ENCODE measurements around the gene CHRM2. TPM values are rescaled to one million over a fixed set of nuclear protein-coding genes. Genes with fewer than 3 reads are reported as not detected.

Gene CHRM2
- total and polyA plus RNA-seq, 2 of the 8 experiments (the other 6 are each of a cell fraction or from before 2014, with no cell fraction given): 0.17 to 0.32 TPM

DNA sequence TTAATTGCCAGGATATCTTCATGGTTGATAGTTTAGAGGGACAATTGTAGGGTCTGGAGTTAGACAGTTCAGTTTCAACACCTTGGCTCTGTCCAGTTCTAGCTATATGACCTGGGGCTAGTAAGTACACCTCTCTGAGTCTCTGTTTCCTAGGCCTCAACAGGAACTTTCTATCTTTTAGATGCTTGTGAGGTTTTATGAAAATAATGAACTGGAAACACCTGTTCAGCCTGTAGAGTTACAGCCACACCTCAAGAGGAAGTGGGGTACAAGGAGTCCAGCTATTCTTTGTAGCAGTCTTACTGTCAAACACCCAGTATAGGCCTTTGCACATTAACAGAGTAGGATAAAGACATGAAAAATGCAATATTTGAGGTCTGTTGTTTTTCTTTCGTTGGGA, 73.4 kb downstream of the CHRM2 start:
- ChIA-PET CTCF (ENCODE audit: partially characterized antibody) (interaction anchor here (0.8 kb wide), 1 partner anchor 21 kb away, joined by 3 read pairs; no protein-coding TSS in a partner anchor), POLR2A (ENCODE audit: partially characterized antibody) (no interaction called here)
- Histone ChIP-seq H2AFZ (ENCODE audit: low read length) (no peak overlapping the region), H3K56ac (replicated peaks; ENCODE audit: insufficient read length, low read depth, low read length) (no peak overlapping the region), H3K23me2 (ENCODE audit: low read depth, low read length) (no peaks in the 10 kb centered on the region), H3K4me2 (ENCODE audit: insufficient read depth in 1 of 2, low read depth in 2 of 2, low read length in 2 of 2) (no peak overlapping the region), H4K8ac (ENCODE audit: extremely low read depth, insufficient read depth, low read length) (no peak overlapping the region), H2BK12ac (ENCODE audit: low read depth, low read length) (no peak overlapping the region), H3K18ac (ENCODE audit: extremely low read depth, low read length) (no peak overlapping the region), H3K79me2 (ENCODE audit: control insufficient read depth in 1 of 2, insufficient read depth in 2 of 2, low read length in 2 of 2) (no peaks in the 10 kb centered on the region), H2BK15ac (ENCODE audit: low read length) (no peak overlapping the region), H3K36me3 (ENCODE audit: control insufficient read depth in 2 of 4, insufficient read depth in 4 of 4, low read length in 3 of 4) (no peaks in the 10 kb centered on the region), H2BK20ac (ENCODE audit: low read length) (no peak overlapping the region), H2BK120ac (replicated peaks; ENCODE audit: low read depth, low read length) (no peak overlapping the region), H3K27me3 (replicated peaks in 1 of 4; ENCODE audit: control insufficient read depth in 3 of 4, extremely low read depth in 1 of 4, insufficient read depth in 3 of 4, low read length in 3 of 4) (no peaks in the 10 kb centered on the region), H2AK5ac (ENCODE audit: low read depth, low read length) (no peak overlapping the region), H2BK5ac (ENCODE audit: low read depth, low read length) (no peak overlapping the region), H3K4ac (replicated peaks; ENCODE audit: insufficient read length, low read depth, low read length) (no peak overlapping the region), H4K91ac (replicated peaks; ENCODE audit: insufficient read length, low read length) (no peak overlapping the region), H3K9me3 (ENCODE audit: insufficient read depth in 2 of 2, low read depth in 1 of 2, low read length in 1 of 2) (no peaks in the 10 kb centered on the region), H3K9ac (replicated peaks in 1 of 4; ENCODE audit: extremely low read depth in 1 of 4, low read depth in 3 of 4, low read length in 3 of 4) (no peak overlapping the region), H3K79me1 (ENCODE audit: low read depth, low read length) (no peaks in the 10 kb centered on the region), H3K23ac (ENCODE audit: insufficient read length) (no peak overlapping the region), H3K14ac (ENCODE audit: insufficient read length) (no peak overlapping the region), H4K5ac (ENCODE audit: insufficient read length, low read depth, low read length) (no peak overlapping the region), H3K4me1 (replicated peaks in 1 of 4; ENCODE audit: control insufficient read depth in 3 of 4, insufficient read depth in 4 of 4, low read length in 3 of 4) (peaks cover 0 to 3% (median under 1%) of the 10 kb centered on the region in 4 experiments; a peak in 3 of 7 replicates), H3K27ac (ENCODE audit: low read depth, low read length) (no peak overlapping the region), H3K4me3 (ENCODE audit: extremely low read depth in 1 of 4, insufficient read depth in 2 of 4, low read depth in 3 of 4, low read length in 4 of 4) (no peak overlapping the region), H4K20me1 (replicated peaks in 1 of 2; ENCODE audit: control insufficient read depth in 1 of 2, insufficient read depth in 2 of 2, low read length in 2 of 2) (no peaks in the 10 kb centered on the region)
- DNase-seq (ENCODE audit: low read depth in 1 of 2, low spot score in 2 of 2) (no peak), FAIRE-seq (no peak)
- TF ChIP-seq KDM4A (IDR thresholded peaks at IDR 0.05; ENCODE audit: low read depth, low read length, severe bottlenecking) (no peak), SIX5 (IDR thresholded peaks at IDR 0.05; ENCODE audit: low read depth, low read length) (no peak), NRF1 (IDR thresholded peaks at IDR 0.05; ENCODE audit: low read depth, low read length) (no peak), CHD2 (IDR thresholded peaks at IDR 0.05; ENCODE audit: low read length) (no peak), JUND (IDR thresholded peaks at IDR 0.05; ENCODE audit: low read length) (no peak), CEBPB (IDR thresholded peaks at IDR 0.05; ENCODE audit: low read depth, low read length) (no peak), SIRT6 (IDR thresholded peaks at IDR 0.05; ENCODE audit: low read length) (no peak), SIN3A (conservative IDR thresholded peaks at IDR 0.05 in 1 of 2, IDR thresholded peaks at IDR 0.05 in 1 of 2; ENCODE audit: low read depth in 1 of 2, low read length in 2 of 2) (no peak), TBP (IDR thresholded peaks at IDR 0.05; ENCODE audit: low read depth, low read length) (no peak), CREB1 (IDR thresholded peaks at IDR 0.05) (no peak)
- TF ChIP-seq, protein P1, sequence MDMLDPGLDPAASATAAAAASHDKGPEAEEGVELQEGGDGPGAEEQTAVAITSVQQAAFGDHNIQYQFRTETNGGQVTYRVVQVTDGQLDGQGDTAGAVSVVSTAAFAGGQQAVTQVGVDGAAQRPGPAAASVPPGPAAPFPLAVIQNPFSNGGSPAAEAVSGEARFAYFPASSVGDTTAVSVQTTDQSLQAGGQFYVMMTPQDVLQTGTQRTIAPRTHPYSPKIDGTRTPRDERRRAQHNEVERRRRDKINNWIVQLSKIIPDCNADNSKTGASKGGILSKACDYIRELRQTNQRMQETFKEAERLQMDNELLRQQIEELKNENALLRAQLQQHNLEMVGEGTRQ (IDR thresholded peaks at IDR 0.05; ENCODE audit: low read length): no peak
- WGBS, 2 experiments (ENCODE audit: extremely low coverage in 1 of 2, insufficient coverage in 1 of 2, insufficient read length in 1 of 2, insufficient replicate concordance in 2 of 2, low coverage in 1 of 2, low lambda C conversion rate in 2 of 2, missing lambda C conversion rate in 1 of 2): 86% methylated on average over 1 of the region's 1 CpG; no CpG with 5 or more reads in 1 of the 2 experiments

Measured in H1 (cell line).